HUES64 (cell line): Measurements from ENCODE around the gene STUB1.
"Not testable (repeated sequence)": the region's sequence is repeated elsewhere in the genome, so short reads cannot be mapped to it uniquely, and the experiment has no call there.

Experiments
- H3K27ac ChIP-seq: 2 replicates; pipeline ENCODE4 v1.7.0; 2013; ENCODE audit warnings: low read depth, low read length, inconsistent platforms
- H3K27me3 ChIP-seq: 2 replicates; pipeline ENCODE4 v1.6.1; 2013; ENCODE audit warnings: mild to moderate bottlenecking, low read length; ENCODE audit not compliant: insufficient read depth
- H3K36me3 ChIP-seq: 2 replicates; pipeline ENCODE4 v1.6.1; 2013; ENCODE audit warnings: mild to moderate bottlenecking, low read length; ENCODE audit not compliant: insufficient read depth
- H3K4me1 ChIP-seq: 2 replicates; pipeline ENCODE4 v1.6.1; 2013; ENCODE audit warnings: mild to moderate bottlenecking, low read length, moderate library complexity; ENCODE audit not compliant: insufficient read depth
- H3K4me3 ChIP-seq: 2 replicates; pipeline ENCODE4 v1.5.1; 2013; ENCODE audit warnings: mild to moderate bottlenecking, low read length, moderate library complexity
- H3K9ac ChIP-seq: 2 replicates; pipeline ENCODE4 v1.6.1; 2013; ENCODE audit warnings: mild to moderate bottlenecking, low read depth, low read length
- H3K9me3 ChIP-seq: 2 replicates; pipeline ENCODE4 v1.6.1; 2013; ENCODE audit warnings: low read depth, low read length; ENCODE audit not compliant: insufficient read depth
- WGBS: fragments of 150-250, 120-280 bp; methylation state at CpG from one replicate; pipeline ENCODE4 v1.1.7; 2013; ENCODE audit warnings: missing lambda C conversion rate; 5-methylcytosine and 5-hydroxymethylcytosine counted together

The STUB1 gene

GRCh38 chr16:682493-683395, 2.5 kb downstream of the STUB1 start:
- no peaks in the 10 kb centered on the region for H3K27me3 ChIP-seq
- no peak overlapping the region for H3K9ac ChIP-seq
- no peaks in the 10 kb centered on the region for H3K9me3 ChIP-seq
- H3K4me1 ChIP-seq = peaks cover 10% of the 10 kb centered on the region; the same call in 1 of the 2 replicates
- H3K4me3 ChIP-seq = peak overlapping the region; percentile 83
- H3K36me3 ChIP-seq = peaks cover 40% of the 10 kb centered on the region
- 93% methylated on average over 36 of the region's 36 CpGs for WGBS
- H3K27ac ChIP-seq = no peak overlapping the region

GRCh38 chr16:683396-684070, 3.3 kb downstream of the STUB1 start:
- no peaks in the 10 kb centered on the region for H3K9me3 ChIP-seq
- H3K4me3 ChIP-seq = peak overlapping the region; percentile 83
- peaks cover 10% of the 10 kb centered on the region; the same call in 1 of the 2 replicates for H3K4me1 ChIP-seq
- H3K36me3 ChIP-seq = peaks cover 40% of the 10 kb centered on the region
- H3K27ac ChIP-seq = peak overlapping the region; percentile 63; the same call in 1 of the 2 replicates
- H3K27me3 ChIP-seq = no peaks in the 10 kb centered on the region
- H3K9ac ChIP-seq = peak overlapping the region; percentile 85
- 13% methylated on average over 57 of the region's 57 CpGs for WGBS

GRCh38 chr16:684071-684794, 4.0 kb downstream of the STUB1 start, which contains the start of gene JMJD8:
JMJD8 (minus strand) TSS chr16:684334; CDS start chr16:684319, 15 bp downstream.
- H3K36me3 ChIP-seq = peaks cover 40% of the 10 kb centered on the region
- H3K4me3 ChIP-seq = peak within 1 kb of the TSS; percentile 83
- peaks cover 10% of the 10 kb centered on the region; the same call in 1 of the 2 replicates for H3K4me1 ChIP-seq
- peak within 1 kb of the TSS; percentile 85 for H3K9ac ChIP-seq
- H3K27ac ChIP-seq = peak within 1 kb of the TSS; percentile 64; the same call in 1 of the 2 replicates
- WGBS = 8% methylated on average over 91 of the region's 91 CpGs
- H3K27me3 ChIP-seq = no peaks in the 10 kb centered on the region
- H3K9me3 ChIP-seq = no peaks in the 10 kb centered on the region

GRCh38 chr16:684961-685696, 4.9 kb downstream of the STUB1 start:
- no peaks in the 10 kb centered on the region for H3K27me3 ChIP-seq
- H3K36me3 ChIP-seq = peaks cover 40% of the 10 kb centered on the region
- peaks cover 10% of the 10 kb centered on the region; the same call in 1 of the 2 replicates for H3K4me1 ChIP-seq
- no peaks in the 10 kb centered on the region for H3K9me3 ChIP-seq
- H3K4me3 ChIP-seq = no peak overlapping the region
- no peak overlapping the region for H3K27ac ChIP-seq
- 95% methylated on average over 61 of the region's 61 CpGs for WGBS
- H3K9ac ChIP-seq = no peak overlapping the region

GRCh38 chr16:685967-686366, 5.8 kb downstream of the STUB1 start:
- no peak overlapping the region for H3K27ac ChIP-seq

GRCh38 chr16:686459-687260, 6.5 kb downstream of the STUB1 start:
- Histone ChIP-seq H3K27me3 (peaks cover 7% of the 10 kb centered on the region), H3K4me3 (no peak overlapping the region), H3K4me1 (peaks cover 5% of the 10 kb centered on the region; the same call in 1 of the 2 replicates), H3K9me3 (no peaks in the 10 kb centered on the region), H3K36me3 (peaks cover 35% of the 10 kb centered on the region), H3K9ac (no peak overlapping the region), H3K27ac (no peak overlapping the region)
- WGBS = 96% methylated on average over 51 of the region's 51 CpGs

More at GRCh38 chr16:685967-686366, 5.8 kb downstream of the STUB1 start:
- Histone ChIP-seq H3K9me3 (no peaks in the 10 kb centered on the region), H3K9ac (no peak overlapping the region), H3K36me3 (peaks cover 40% of the 10 kb centered on the region), H3K4me3 (no peak overlapping the region), H3K27me3 (peaks cover 3% of the 10 kb centered on the region), H3K4me1 (peaks cover 10% of the 10 kb centered on the region; the same call in 1 of the 2 replicates)
- 84% methylated on average over 10 of the region's 10 CpGs for WGBS

GRCh38 chr16:687499-687898, 7.3 kb downstream of the STUB1 start:
- peaks cover 5% of the 10 kb centered on the region; the same call in 1 of the 2 replicates for H3K4me1 ChIP-seq
- peaks cover 15% of the 10 kb centered on the region for H3K27me3 ChIP-seq
- H3K9ac ChIP-seq = no peak overlapping the region
- H3K9me3 ChIP-seq = no peaks in the 10 kb centered on the region
- H3K4me3 ChIP-seq = no peak overlapping the region
- peaks cover 27% of the 10 kb centered on the region for H3K36me3 ChIP-seq
- 93% methylated on average over 19 of the region's 19 CpGs for WGBS
- no peak overlapping the region for H3K27ac ChIP-seq

- Histone ChIP-seq H3K27ac (peak overlapping the region; percentile 72; the same call in 1 of the 2 replicates), H3K27me3 (peaks cover 34% of the 10 kb centered on the region), H3K4me1 (no peaks in the 10 kb centered on the region), H3K9me3 (no peaks in the 10 kb centered on the region), H3K36me3 (peaks cover 19% of the 10 kb centered on the region), H3K4me3 (peak overlapping the region; percentile 73), H3K9ac (peak overlapping the region; percentile 78)
- WGBS = 90% methylated on average over 26 of the region's 26 CpGs
Observed at GRCh38 chr16:689175-689897, 9.1 kb downstream of the STUB1 start.

- WGBS = 91% methylated on average over 16 of the region's 16 CpGs
- H3K36me3 ChIP-seq = peaks cover 12% of the 10 kb centered on the region
- not testable (repeated sequence) for H3K9me3 ChIP-seq, H3K4me1 ChIP-seq, H3K9ac ChIP-seq, H3K4me3 ChIP-seq, H3K27ac ChIP-seq
- H3K27me3 ChIP-seq = peaks cover 52% of the 10 kb centered on the region
Observed at GRCh38 chr16:691242-691641, 11.0 kb downstream of the STUB1 start.
